AG08396 (cell line): ENCODE results near the gene GARNL3.

ENCODE experiments used
- DNase-seq: peaks from one replicate; pipeline ENCODE4 v3.0.0; 2012; ENCODE audit warnings: low spot score, mixed read lengths

Gene GARNL3

GRCh38 chr9:127351182-127352166 lies 86.9 kb downstream of the GARNL3 start:
- DNase-seq: no peak

- DNase-seq: no peak
Measured at GRCh38 chr9:127353882-127354281, 89.3 kb downstream of the GARNL3 start.

GRCh38 chr9:127356906-127357305 lies 92.3 kb downstream of the GARNL3 start:
- no peak for DNase-seq

- DNase-seq: no peak
Measured at GRCh38 chr9:127358023-127358535, 93.5 kb downstream of the GARNL3 start.

- DNase-seq: no peak
Measured at GRCh38 chr9:127358770-127359169, 94.2 kb downstream of the GARNL3 start.

GRCh38 chr9:127360250-127360649 lies 95.7 kb downstream of the GARNL3 start:
- no peak for DNase-seq

GRCh38 chr9:127360829-127361228 lies 96.3 kb downstream of the GARNL3 start:
- no peak for DNase-seq

GRCh38 chr9:127361561-127361960 lies 97.0 kb downstream of the GARNL3 start:
- DNase-seq: no peak

GRCh38 chr9:127362829-127363228 lies 98.3 kb downstream of the GARNL3 start:
- DNase-seq: no peak

GRCh38 chr9:127365461-127365860 lies 100.9 kb downstream of the GARNL3 start:
- no peak for DNase-seq

GRCh38 chr9:127366594-127366993 lies 102.0 kb downstream of the GARNL3 start:
- no peak for DNase-seq

GRCh38 chr9:127368852-127369402 lies 104.4 kb downstream of the GARNL3 start:
- no peak for DNase-seq

GRCh38 chr9:127369428-127369827 lies 104.9 kb downstream of the GARNL3 start:
- no peak for DNase-seq

GRCh38 chr9:127370147-127370579 lies 105.6 kb downstream of the GARNL3 start:
- no peak for DNase-seq

GRCh38 chr9:127370672-127371648 lies 106.4 kb downstream of the GARNL3 start:
- no peak for DNase-seq

- no peak for DNase-seq
Measured at GRCh38 chr9:127380479-127380878, 115.9 kb downstream of the GARNL3 start.

GRCh38 chr9:127382541-127382940 lies 118.0 kb downstream of the GARNL3 start:
- DNase-seq: no peak

GRCh38 chr9:127384016-127384730 lies 119.6 kb downstream of the GARNL3 start:
- no peak for DNase-seq

- DNase-seq: no peak
Measured at GRCh38 chr9:127384901-127385300, 120.3 kb downstream of the GARNL3 start.

GRCh38 chr9:127386249-127386648 lies 121.7 kb downstream of the GARNL3 start:
- no peak for DNase-seq

- DNase-seq: no peak
Measured at GRCh38 chr9:127386981-127387380, 122.4 kb downstream of the GARNL3 start.
